Breast epithelium (tissue), 4 donors: ENCODE data around the gene ANKRD11. TPM values are rescaled to one million over a fixed set of nuclear protein-coding genes. Genes with fewer than 3 reads are reported as not detected.

Experiments used
- DNase-seq, 2 donors: peaks; one replicate each; pipeline ENCODE4 v3.0.0-alpha.2; 2019; ENCODE audit warnings: low spot score in 2 of 2
- H3K27ac ChIP-seq, 2 donors: fragments of 200-600 bp; sonication (generic) in 1 of 2; one replicate each; pipeline ENCODE4 v1.5.1; 2016 to 2019; ENCODE audit warnings: mild to moderate bottlenecking in 1 of 2
- H3K27me3 ChIP-seq, 2 donors: fragments of 200-600 bp; sonication (generic) in 1 of 2; one replicate each; pipeline versions ENCODE4 v1.5.1 to v1.6.0; 2017 to 2019; ENCODE audit warnings: control low read depth in 1 of 2, mild to moderate bottlenecking in 1 of 2
- H3K36me3 ChIP-seq: fragments of 200-600 bp; one replicate; pipeline ENCODE4 v1.5.1; 2019
- H3K4me1 ChIP-seq, 2 donors: fragments of 200-600 bp; sonication (generic); one replicate each; pipeline ENCODE4 v1.5.1; 2016 to 2019; ENCODE audit warnings: control low read depth in 1 of 2
- H3K4me3 ChIP-seq, 3 donors: fragments of 200-600 bp; sonication (generic); 1 replicate in 2 of 3; 2 replicates in 1 of 3; pipeline ENCODE4 v1.5.1; 2016 to 2019; ENCODE audit warnings: mild to moderate bottlenecking in 3 of 3, moderate library complexity in 2 of 3
- H3K9me3 ChIP-seq, 2 donors: fragments of 200-600 bp; sonication (generic) in 1 of 2; one replicate each; pipeline ENCODE4 v1.5.1; 2016 to 2019; ENCODE audit warnings: control low read depth in 1 of 2
- POLR2A ChIP-seq: fragments of 450-650 bp; IDR thresholded peaks from one replicate; pipeline ENCODE4 v1.6.1; 2016; ENCODE audit warnings: antibody characterized with exemption, mild to moderate bottlenecking, moderate library complexity
- POLR2AphosphoS5 ChIP-seq, 3 donors: sonication (generic); formaldehyde crosslinking; IDR thresholded peaks; one replicate each; pipeline ENCODE4 v1.6.1; 2017; ENCODE audit warnings: antibody characterized with exemption in 3 of 3
- intact Hi-C: fragments of 100-400 bp; cut with DNase I; formaldehyde crosslinking; loops from one replicate; pipeline ENCODE4 v1.15.1; 2023; ENCODE audit warnings: low total_unique reads
- total RNA-seq, 3 donors: library from RNA; depleted of rRNA; stranded (reverse); fragments of >200 nt; gene quantifications; one replicate each; pipeline ENCODE4 v1.1.0, GENCODE V29; 2016
- TF ChIP-seq, protein P1 (sequence below), 3 donors: fragments of 450-650 bp; IDR thresholded peaks; one replicate each; pipeline ENCODE4 v1.5.1; 2016 to 2017; ENCODE audit warnings: antibody characterized with exemption in 3 of 3, mild to moderate bottlenecking in 3 of 3, moderate library complexity in 3 of 3

ANKRD11 gene
- total RNA-seq, 3 donors from 2014 or later = 64.0 to 79.0 (median 69.2) TPM

DNA sequence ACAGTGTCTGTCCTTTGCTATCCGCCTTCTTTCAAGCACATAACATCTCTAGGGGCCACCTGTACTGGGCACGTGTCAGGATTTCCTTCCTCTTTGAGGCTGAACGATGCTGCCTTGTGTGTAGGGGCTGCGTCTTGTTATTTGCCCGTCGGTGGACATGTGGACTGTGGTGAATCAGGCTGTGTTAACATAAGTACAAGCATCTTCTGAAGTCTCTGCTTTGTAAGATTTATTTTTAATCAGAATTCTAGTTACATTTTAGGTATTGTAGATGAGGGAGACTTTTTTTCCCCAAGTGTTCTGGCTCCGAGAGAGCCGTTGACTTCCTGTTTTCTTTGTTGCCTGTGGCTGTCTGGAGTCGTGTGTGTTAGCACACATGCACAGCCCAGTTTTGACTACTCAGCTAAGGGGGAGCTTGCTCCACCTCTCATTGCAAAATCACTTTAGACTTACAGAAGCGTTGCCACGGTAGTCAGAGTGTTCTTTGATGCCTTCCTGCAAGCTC lies 43.9 kb upstream of the ANKRD11 start:
- no peaks in the 10 kb centered on the region for H3K27me3 ChIP-seq
- H3K4me1 ChIP-seq = no peaks in the 10 kb centered on the region
- intact Hi-C loops = no loop called here
- H3K36me3 ChIP-seq = no peaks in the 10 kb centered on the region
- no peak overlapping the region for H3K27ac ChIP-seq
- H3K4me3 ChIP-seq = no peak overlapping the region
- TF ChIP-seq POLR2A (no peak), POLR2AphosphoS5 (IDR thresholded peaks at IDR 0.05) (no peak)
- TF ChIP-seq, protein P1, sequence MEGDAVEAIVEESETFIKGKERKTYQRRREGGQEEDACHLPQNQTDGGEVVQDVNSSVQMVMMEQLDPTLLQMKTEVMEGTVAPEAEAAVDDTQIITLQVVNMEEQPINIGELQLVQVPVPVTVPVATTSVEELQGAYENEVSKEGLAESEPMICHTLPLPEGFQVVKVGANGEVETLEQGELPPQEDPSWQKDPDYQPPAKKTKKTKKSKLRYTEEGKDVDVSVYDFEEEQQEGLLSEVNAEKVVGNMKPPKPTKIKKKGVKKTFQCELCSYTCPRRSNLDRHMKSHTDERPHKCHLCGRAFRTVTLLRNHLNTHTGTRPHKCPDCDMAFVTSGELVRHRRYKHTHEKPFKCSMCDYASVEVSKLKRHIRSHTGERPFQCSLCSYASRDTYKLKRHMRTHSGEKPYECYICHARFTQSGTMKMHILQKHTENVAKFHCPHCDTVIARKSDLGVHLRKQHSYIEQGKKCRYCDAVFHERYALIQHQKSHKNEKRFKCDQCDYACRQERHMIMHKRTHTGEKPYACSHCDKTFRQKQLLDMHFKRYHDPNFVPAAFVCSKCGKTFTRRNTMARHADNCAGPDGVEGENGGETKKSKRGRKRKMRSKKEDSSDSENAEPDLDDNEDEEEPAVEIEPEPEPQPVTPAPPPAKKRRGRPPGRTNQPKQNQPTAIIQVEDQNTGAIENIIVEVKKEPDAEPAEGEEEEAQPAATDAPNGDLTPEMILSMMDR (IDR thresholded peaks at IDR 0.05) = no peak
- no peaks in the 10 kb centered on the region for H3K9me3 ChIP-seq
- DNase-seq = no peak

DNA sequence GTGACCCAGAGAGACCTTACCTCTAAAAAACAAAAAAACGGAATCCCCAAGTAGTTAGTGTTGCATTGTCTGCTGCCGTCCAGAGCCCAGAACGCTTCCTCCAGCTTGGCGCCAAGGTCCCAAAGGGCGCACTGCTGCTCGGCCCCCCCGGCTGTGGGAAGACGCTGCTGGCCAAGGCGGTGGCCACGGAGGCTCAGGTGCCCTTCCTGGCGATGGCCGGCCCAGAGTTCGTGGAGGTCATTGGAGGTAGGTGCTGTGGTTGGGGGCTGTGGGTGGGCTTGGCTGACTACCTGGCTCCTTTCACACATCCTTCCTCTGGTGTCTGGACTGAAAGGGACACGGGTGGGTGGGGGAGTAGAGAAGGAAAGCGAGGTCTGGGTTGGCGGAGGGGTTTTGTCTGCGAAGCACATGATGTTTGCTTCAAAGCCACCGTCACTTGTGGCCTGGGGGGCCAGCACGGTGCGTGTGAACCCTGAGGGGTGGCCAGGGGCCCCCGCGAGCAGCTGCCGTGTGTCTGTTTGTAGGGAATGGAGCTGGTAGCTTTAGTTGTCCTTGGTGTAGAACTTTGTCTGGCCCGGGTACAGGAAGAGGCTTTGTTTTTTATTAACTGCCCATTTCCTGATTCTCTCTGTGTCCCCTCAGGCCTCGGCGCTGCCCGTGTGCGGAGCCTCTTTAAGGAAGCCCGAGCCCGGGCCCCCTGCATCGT lies 41.6 kb upstream of the ANKRD11 start:
- H3K4me3 ChIP-seq = no peak overlapping the region

DNA sequence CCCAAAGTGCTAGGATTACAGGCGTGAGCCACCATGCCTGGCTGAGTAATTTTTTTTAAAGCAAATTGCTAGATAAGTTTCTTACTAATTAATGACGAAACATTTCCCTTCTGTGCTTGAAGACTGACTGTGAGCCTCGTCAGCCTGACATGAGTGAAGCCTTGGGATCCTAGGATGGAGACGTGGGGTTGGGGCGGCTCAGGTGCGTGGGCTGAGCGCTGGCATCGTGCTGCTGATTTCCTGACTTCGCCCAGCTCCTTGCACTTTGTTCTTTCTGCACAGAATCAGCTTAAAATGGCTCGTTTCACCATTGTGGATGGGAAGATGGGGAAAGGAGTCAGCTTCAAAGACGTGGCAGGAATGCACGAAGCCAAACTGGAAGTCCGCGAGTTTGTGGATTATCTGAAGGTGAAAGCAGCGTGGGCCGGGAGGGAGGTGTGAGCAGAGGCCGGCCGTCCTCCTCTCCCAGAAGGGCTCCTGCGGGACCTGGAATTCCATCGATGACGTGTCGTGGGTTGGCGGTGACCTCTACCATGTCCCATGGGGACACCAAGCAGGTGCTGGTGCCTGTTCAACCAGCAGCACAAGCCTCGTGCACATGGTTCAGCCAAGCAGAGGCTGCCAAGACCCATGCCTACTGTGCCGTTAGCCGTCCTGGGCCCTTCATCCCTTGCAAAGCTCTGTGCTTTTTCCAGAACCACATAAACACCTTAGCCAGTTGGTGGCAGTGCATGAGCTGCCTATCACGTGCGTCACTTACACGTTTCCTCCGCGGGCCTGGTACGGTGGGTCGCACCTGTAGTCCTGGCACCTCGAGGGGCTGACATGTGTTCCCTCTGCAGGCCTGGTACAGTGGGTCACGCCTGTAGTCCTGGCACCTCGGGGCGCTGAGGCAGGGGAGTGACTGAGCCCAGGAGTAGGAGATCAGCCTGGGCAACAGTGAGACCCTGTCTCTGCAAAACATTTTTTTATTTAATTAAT lies 40.3 kb upstream of the ANKRD11 start:
- Histone ChIP-seq H3K27ac (no peak overlapping the region), H3K9me3 (no peaks in the 10 kb centered on the region), H3K4me1 (no peaks in the 10 kb centered on the region), H3K36me3 (peaks cover under 1% of the 10 kb centered on the region), H3K27me3 (no peaks in the 10 kb centered on the region), H3K4me3 (no peak overlapping the region)
- no peak for DNase-seq
- intact Hi-C loops = no loop called here
- TF ChIP-seq POLR2A = no peak
- TF ChIP-seq, protein P1 (IDR thresholded peaks at IDR 0.05) = no peak
- no peak for TF ChIP-seq POLR2AphosphoS5 (IDR thresholded peaks at IDR 0.05)

More for the DNA sequence above, 41.6 kb upstream of the ANKRD11 start:
- no peaks in the 10 kb centered on the region for H3K9me3 ChIP-seq
- TF ChIP-seq, protein P1 (IDR thresholded peaks at IDR 0.05) = no peak
- no peak for DNase-seq
- peak overlapping the region in 1 of 2 donors; percentile 20 for H3K27ac ChIP-seq
- no peaks in the 10 kb centered on the region for H3K36me3 ChIP-seq
- intact Hi-C loops = no loop called here
- no peaks in the 10 kb centered on the region for H3K27me3 ChIP-seq
- H3K4me1 ChIP-seq = no peaks in the 10 kb centered on the region

DNA sequence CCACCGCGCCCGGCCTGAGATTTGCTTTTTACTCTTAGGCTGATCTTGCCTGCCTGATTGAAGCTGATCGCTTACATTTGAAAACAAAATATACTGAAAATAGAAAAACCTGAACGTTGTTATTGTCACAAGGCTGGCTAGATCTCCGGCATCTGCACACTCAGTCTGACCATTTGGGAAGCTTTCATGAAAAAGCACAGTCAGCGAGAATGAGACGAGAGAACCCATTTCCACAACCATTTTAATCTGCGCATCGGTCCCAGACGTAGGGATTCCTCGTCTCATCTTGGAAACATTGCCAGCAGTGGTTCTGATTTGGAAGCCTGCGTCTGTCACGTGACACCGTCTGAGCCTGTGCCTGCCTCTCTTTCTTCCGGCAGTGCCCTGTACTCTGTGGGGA lies 38.7 kb upstream of the ANKRD11 start:
- TF ChIP-seq POLR2A (no peak), POLR2AphosphoS5 (IDR thresholded peaks at IDR 0.05) (no peak)
- TF ChIP-seq, protein P1 (IDR thresholded peaks at IDR 0.05) = no peak
- Histone ChIP-seq H3K27ac (no peak overlapping the region), H3K27me3 (no peaks in the 10 kb centered on the region), H3K4me1 (no peaks in the 10 kb centered on the region), H3K36me3 (peaks cover 6% of the 10 kb centered on the region), H3K9me3 (no peaks in the 10 kb centered on the region), H3K4me3 (no peak overlapping the region)
- intact Hi-C loops = no loop called here
- DNase-seq = no peak
